Smooth muscle cell of the pulmonary artery (primary cell): ENCODE data around the gene RNF215. TPM values are rescaled to one million over a fixed set of nuclear protein-coding genes. Genes with fewer than 3 reads are reported as not detected.

ENCODE experiments used
- total RNA-seq: library from RNA; depleted of rRNA; stranded (reverse); fragments of >200 nt; gene quantifications from 2 replicates; pipeline ENCODE4 v1.2.3, GENCODE V29; 2014

The RNF215 gene
- 30.5 and 42.6 TPM in 2 replicates for total RNA-seq

DNA sequence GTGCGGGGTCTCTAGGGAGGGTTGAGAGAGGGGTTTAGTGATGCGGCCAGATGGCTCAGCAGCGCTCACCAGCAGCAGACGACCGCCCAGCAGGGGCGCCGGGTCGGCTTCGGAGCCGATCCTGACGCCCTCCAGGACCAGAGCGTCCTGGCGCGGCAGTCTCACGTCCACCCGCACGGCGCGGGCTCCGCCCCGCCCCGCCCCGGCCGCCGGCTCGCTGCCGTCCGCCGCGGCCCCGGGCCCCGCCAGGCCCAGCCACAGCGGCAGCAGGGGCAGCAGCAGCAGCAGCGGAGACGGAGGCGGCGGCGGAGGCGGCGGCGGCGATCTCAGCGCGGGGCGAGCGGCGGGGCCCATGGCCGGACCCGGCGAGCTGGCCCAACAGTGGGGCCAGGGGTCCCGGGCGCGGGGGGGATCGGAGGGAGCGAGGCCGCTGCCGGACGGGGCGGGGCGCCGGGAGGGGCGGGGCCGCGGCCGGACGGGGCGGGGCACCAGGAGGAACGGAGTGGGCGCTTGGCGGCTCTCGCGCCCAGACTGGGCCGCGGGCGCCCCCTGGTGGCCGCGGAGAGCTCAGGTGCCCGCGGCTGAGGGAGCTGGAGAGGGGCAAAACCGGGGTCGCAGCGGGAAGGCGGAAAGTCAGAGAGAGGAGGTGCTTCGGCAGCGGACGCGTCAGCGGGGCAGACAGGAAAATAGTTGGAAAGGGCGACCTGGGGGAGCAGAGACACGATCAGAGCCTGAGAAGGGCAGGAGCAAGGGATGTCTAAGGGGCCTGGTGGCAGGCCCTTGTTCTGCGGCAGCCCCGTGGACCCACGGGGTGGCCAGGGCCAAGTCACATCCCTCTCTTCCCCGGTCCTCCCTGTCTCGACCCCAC is at the start of gene RNF215:
Gene RNF215, minus strand, starts transcription at position 452 of the 868 bp plus-strand sequence. Its CDS starts 98 bp downstream, at position 354.

DNA sequence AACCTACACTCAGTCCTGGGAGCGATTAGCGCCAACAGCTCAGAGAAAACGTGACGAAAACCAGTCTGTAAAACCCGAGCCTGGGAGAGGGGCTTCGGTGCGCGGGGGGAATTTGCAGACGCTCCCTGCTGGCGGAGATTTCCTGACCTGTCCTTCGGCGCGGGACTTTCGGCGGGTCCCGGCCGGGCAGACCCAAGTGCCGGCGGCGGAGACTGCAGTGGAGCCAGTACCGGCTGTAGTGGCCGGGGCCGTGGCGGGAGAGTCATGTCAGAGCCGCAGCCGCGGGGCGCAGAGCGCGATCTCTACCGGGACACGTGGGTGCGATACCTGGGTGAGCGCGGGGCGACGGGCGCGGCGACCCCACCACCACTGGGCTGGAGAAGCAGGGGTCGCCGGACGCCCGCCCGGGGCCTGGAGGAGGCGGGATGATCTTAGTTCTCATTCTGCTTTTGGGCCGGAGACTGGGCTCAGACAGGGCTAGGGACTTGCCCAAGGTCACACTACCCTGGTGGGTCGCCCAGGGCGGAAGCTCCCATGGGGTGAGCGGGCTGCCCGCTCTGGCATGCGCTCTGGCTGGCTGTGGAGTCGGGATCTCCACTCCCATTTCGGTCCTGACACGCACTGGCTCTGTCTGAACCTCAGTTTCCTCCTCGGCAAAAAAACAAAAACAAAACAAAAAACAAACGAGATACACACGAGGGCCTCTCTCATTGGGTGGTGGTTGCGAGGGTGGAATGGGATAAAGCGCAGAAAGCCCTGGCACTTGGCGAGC is 38.6 kb upstream of the RNF215 start, which contains the start of gene MTFP1:
Gene MTFP1, plus strand, starts transcription at position 153 of the 772 bp plus-strand sequence. Its CDS starts 112 bp downstream, at position 265.

DNA sequence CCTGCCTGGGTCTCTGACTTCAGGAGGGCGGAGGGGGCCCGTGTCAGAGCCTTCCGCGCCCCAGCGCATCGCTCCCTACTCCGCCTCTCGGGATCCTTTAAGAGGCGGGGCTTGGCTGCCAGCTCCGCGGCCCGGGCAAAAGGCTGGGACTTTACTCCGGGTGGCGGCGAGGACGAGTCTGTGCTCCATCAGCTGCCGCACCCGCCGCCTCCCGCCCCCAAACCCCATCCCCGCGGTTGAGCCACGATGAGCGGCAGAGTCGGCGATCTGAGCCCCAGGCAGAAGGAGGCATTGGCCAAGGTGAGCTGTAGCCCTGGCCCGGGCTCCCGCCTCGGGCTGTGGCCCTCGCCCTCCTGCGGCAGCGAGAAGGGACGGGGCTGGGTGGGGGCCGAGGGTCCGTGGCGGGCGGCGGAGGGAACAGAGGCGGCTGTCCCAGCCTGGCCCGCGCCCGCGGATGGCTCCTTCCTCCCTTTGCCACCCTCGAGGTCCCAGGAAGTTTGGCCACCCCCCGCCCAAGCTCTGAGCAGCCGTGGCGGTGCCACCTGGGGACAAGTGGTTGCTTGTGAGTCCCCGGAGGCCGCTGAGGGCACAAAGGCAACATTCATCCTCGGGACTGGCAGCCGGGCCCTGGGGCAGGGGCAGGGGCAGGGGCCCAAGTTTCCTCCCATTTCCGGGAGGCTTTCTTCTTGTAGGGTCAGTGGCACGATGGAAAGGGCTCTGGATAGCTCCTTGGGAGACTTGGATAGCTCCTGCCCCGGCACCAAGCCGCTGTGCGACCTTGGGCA is 9.9 kb upstream of the RNF215 start, which contains the start of gene SEC14L2:
Gene SEC14L2, plus strand, starts transcription at position 148 of the 785 bp plus-strand sequence. Its CDS starts 99 bp downstream, at position 247.

DNA sequence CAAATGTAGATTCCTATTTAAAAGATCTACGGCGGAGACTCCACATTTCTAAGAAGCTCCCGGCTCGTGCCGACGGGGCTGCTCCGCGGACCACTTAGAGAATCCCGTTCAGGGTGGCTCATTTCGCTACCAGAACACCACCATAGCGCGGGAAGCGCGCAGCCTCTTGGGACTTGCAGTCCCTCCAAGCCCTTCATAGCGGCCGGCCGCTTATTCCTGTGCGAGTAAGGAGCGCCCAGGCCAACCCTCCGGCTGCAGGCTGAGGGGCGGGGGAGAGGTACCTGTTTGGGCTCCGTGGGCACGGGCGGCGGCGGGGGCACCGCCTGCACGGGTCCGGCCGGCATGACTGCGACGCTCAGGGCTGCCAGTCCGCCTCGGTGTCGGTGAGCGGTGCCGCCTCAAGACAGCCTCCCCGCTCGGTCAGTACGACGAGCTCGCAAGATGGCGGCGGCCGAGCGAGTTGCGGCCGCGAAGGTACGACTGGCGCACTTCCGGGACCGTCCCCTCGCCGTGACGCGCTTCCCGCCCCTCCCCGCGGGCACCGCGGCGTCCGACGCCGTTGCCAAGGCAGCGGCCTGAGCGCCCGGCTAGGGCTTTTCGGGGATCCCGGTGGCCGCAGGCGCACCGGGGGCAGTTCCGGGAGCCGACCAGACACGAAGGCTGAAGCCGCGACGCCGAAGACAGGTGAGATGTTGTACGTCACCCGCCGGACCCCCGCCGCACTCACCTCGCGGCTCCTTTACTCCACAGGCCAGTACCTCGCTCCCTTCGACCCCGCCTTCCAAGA is 30.6 kb downstream of the RNF215 start, which contains the start of the genes CCDC157 and SF3A1:
Gene CCDC157, plus strand, starts transcription at position 559 of the 787 bp plus-strand sequence. CDS start 8,994 bp downstream, outside the sequence.
Gene SF3A1, minus strand, starts transcription at position 446 of the 787 bp plus-strand sequence. Its CDS starts 102 bp downstream, at position 344.

Other genes starting within 250 kb of the RNF215 start
- gene LIF, start 140.7 kb downstream of the RNF215 start, total RNA-seq: 46.1 and 47.4 TPM in 2 replicates
- not detected in 2 replicates for gene OSM, start 120.6 kb downstream of the RNF215 start, total RNA-seq
- gene CASTOR1, start 97.9 kb downstream of the RNF215 start, total RNA-seq: 7.5 and 10.4 TPM in 2 replicates
- gene TBC1D10A, start 60.5 kb downstream of the RNF215 start, total RNA-seq: 13.7 and 14.1 TPM in 2 replicates
- 29.3 and 39.6 TPM in 2 replicates for gene SF3A1, start 30.5 kb downstream of the RNF215 start, total RNA-seq
- gene CCDC157, start 30.4 kb downstream of the RNF215 start, total RNA-seq: 1.8 and 2.2 TPM in 2 replicates
- gene SEC14L2, start 9.6 kb upstream of the RNF215 start, total RNA-seq: 12.7 and 15.9 TPM in 2 replicates
- 5.4 and 10.4 TPM in 2 replicates for gene MTFP1, start 38.4 kb upstream of the RNF215 start, total RNA-seq
- not detected in 2 replicates for gene SEC14L3, start 84.6 kb upstream of the RNF215 start, total RNA-seq
- gene SEC14L4, start 118.3 kb upstream of the RNF215 start, total RNA-seq: 0.07 and 0.13 TPM in 2 replicates
- 0.20 and 0.40 TPM in 2 replicates for gene SEC14L6, start 159.3 kb upstream of the RNF215 start, total RNA-seq
- 0.23 and 0.39 TPM in 2 replicates for gene GAL3ST1, start 187.3 kb upstream of the RNF215 start, total RNA-seq
- gene PES1, start 204.5 kb upstream of the RNF215 start, total RNA-seq: 72.5 and 83.5 TPM in 2 replicates
- gene TCN2, start 219.8 kb upstream of the RNF215 start, total RNA-seq: 5.5 and 7.4 TPM in 2 replicates
- 16.5 and 20.5 TPM in 2 replicates for gene SLC35E4, start 248.4 kb upstream of the RNF215 start, total RNA-seq